Measurements from ENCODE around the gene RSPH1.

DNA sequence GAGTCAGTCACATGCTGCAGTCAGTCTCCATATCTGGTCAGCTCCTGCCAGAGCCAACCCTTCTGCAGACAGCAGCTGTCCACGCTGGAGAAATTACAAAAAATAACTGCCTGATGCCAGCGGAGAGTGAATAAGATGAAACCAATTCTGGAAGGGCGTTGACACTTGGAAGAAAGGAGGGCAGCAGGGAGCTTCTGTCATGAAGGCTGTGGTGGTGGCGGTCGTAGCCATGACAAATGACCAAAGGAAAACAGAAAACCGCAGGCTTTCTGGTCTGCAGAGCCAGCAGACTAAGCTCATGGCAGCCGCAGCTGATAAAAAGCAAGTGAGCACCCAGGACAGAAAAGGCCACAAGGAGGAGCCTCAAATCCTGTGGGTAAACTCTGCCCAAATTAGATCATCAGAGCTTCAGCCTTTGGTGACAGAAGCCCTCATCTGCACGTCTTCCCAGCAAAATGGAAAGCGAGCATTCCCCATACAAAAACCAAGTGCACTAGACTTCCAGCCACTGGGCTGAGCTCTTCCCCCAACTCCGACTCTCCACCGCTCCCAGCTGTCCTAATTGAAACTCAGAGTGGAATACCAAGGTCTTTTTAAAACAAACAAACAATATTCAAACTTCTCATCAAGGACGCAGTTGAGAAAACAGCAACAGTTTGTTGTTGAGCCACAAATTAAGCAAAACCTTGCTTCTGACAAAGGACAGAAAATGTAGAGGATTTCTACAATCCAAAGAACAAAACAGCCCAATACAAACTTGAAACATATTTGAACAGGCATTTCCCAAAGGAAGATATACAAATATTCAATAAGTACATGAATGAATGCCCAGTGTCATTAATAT, 28.7 kb downstream of the RSPH1 start:
- TF ChIP-seq SUZ12 (IDR thresholded peaks at IDR 0.05; ENCODE audit: extremely low read depth, insufficient read depth, insufficient read length) (no peak), ZNF274 (IDR thresholded peaks at IDR 0.05; ENCODE audit: low read depth, low read length) (no peak)

Measured in NT2/D1 (cell line).